GM12801 (cell line): ENCODE measurements around the gene CRYBG1.

Experiments used
- TF ChIP-seq, protein P1 (sequence below): IDR thresholded peaks from one replicate; pipeline ENCODE4 v1.5.1; 2011; ENCODE audit warnings: control low read depth; ENCODE audit not compliant: insufficient read length; ENCODE audit errors: extremely low read depth

Gene CRYBG1

DNA sequence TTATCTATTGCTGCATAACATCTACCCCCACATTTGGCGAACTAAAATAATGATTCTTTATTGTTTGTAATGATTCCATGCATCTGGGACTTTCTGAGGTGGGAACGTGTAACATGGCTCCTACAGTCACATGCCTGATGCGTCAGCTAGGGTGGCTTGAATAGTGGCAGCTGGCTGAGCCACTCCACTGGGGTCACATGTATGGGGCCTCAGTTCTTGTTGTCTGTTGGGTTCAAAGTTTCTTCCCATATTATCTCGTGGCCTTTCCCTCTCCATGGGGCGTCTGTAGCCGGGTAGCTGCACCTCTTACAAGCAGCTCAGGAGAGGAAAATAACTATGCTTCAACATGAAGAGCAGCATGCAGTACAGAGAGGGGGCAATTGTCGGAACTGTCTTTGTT, 69.9 kb downstream of the CRYBG1 start:
- TF ChIP-seq, protein P1, sequence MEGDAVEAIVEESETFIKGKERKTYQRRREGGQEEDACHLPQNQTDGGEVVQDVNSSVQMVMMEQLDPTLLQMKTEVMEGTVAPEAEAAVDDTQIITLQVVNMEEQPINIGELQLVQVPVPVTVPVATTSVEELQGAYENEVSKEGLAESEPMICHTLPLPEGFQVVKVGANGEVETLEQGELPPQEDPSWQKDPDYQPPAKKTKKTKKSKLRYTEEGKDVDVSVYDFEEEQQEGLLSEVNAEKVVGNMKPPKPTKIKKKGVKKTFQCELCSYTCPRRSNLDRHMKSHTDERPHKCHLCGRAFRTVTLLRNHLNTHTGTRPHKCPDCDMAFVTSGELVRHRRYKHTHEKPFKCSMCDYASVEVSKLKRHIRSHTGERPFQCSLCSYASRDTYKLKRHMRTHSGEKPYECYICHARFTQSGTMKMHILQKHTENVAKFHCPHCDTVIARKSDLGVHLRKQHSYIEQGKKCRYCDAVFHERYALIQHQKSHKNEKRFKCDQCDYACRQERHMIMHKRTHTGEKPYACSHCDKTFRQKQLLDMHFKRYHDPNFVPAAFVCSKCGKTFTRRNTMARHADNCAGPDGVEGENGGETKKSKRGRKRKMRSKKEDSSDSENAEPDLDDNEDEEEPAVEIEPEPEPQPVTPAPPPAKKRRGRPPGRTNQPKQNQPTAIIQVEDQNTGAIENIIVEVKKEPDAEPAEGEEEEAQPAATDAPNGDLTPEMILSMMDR: no peak

DNA sequence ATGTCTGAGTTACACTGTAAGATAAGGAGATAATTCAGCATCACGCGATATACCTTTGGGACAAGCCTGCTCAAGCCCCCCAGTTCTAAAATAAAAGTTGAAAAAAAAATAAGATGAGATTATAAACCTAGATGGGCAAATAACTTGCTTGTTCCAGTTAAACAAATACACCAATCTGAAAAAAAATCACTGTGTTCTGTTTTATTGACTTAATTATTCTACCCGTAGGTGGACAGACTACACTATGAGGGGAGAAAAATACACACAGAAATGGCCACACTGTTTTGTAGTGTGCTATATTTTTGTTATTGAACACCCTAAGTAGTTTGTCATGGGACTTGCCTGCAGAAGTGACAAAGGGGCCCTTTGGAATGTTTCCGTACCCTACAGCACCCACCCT, 70.9 kb downstream of the CRYBG1 start:
- TF ChIP-seq, protein P1: no peak

DNA sequence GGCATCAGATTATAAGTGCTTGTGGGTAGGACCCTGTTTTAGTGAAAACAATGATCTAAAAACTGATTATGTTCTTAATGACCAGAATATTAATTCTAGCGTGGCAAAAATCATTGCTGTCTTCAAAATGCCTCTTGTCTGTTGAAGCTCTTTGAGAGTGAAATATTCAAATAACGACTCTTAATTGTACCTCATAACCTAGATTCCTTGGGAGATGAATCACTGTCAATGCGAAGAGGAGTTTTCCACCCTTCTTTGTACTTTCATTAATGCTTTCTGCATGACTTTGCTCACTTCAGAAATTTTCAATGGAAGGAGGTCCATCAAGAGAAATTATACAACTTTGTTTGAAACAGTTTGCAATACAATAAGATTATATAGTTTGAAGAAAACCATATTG, 71.5 kb downstream of the CRYBG1 start:
- TF ChIP-seq, protein P1: no peak

DNA sequence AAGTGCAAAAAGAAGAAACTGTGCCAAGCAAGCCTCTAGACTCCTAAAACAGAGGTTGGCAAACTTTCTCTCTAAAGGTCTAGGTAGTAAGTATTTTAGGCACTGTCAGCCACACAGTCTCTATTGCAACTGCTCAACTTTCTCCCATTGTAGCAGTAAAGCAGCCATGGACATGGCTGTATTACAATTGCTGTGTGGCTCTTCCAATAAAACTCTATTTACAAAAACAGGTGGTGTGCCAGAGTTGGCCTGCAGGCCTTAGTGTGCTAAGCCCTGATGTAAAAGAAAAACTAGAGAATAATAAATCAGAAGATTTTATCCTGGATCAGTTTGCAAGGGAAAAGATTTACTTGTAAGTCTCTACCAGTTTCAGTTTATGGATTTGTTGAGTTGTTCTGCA, 74.0 kb downstream of the CRYBG1 start:
- TF ChIP-seq, protein P1: no peak

DNA sequence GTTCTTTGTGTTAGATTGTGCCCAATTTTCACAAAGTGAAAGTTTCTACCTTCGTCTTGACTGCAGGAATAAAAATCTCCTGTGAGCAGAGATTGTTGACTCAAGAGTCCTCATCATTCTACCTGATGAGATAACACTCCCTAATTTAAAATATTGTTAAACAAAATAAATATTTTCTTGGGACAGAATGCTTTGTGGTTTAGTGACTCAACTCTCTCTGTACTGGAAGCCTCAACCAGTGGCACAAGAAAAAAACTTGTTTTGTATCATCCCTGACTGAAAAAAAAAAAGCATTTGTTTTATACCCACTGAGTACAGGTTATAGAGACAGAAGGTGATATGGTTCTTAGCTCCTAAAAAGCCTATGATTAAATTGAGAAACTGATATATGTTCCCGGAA, 78.9 kb downstream of the CRYBG1 start:
- TF ChIP-seq, protein P1: no peak

DNA sequence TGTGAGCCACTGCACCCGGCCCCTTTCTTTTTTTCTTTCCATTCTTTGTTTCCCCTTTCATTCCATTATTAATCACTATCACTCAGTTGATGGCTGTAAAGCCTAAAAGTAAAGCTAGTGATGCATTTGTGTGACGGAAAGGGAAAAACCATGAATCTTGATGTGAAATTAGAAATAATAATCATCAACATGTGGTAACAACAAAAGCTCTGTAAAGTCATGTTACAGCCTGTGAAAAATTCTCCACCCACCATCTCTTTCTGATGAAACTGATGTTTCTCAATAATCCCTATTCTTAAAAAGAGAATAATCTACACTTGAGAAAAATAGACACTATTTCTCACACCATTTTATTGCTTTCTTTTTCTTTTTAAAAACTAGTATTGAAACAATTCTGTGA, 80.0 kb downstream of the CRYBG1 start:
- TF ChIP-seq, protein P1: no peak

DNA sequence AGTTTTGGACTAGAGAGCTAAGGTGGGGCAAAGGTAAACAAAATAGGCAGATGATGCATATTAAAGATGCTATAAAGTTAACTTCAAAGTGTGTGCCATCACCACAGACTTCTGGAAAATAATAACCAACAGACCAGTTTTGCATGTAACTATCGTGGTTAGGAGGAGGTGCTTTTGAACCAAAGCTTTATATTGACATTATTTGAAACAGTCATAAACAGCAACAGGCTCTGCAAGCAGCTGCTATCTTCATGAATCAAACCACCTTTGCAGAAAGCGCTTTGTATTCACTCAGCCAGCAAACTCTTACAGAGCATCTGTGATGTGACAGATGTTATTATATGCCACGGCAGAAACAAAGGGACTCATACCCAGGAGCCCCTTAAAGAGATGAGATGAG, 81.9 kb downstream of the CRYBG1 start:
- TF ChIP-seq, protein P1: no peak
